Endothelial cell of umbilical vein (primary cell): ENCODE measurements around the gene PLEKHG3. TPM values are rescaled to one million over a fixed set of nuclear protein-coding genes. Genes with fewer than 3 reads are reported as not detected.

Source experiments
- BruUV-seq: library from RNA; stranded (reverse); fragments of 400-500 nt; replicated peaks from 2 replicates; lab custom pipeline; 2021; lab: Mats Ljungman, UMichigan
- CTCF ChIA-PET: fragments of 300-600, 350-600 bp; sonication (Branson Sonifier 250); formaldehyde crosslinking; loops from one replicate; lab custom pipeline; 2021; ENCODE audit warnings: antibody characterized with exemption, inconsistent platforms; lab: Charles Lee
- POLR2A ChIA-PET: fragments of 300-600, 350-600 bp; sonication (Branson Sonifier 250); formaldehyde crosslinking; loops from one replicate; lab custom pipeline; 2021; ENCODE audit warnings: antibody characterized with exemption, inconsistent platforms; lab: Charles Lee
- DNase-seq: peaks from one replicate; pipeline ENCODE4 v3.0.0-alpha.2; 2011; ENCODE audit warnings: low read depth, low spot score
- FAIRE-seq: peaks from 2 replicates; lab custom pipeline; 2011; peaks lifted over from hg19 to GRCh38; lab: Jason Lieb, UNC
- H2AFZ ChIP-seq: 2 replicates; pipeline ENCODE4 v1.6.0; 2012; ENCODE audit warnings: low read depth, low read length, control low read depth, inconsistent platforms
- H3K27ac ChIP-seq: 2 replicates; pipeline ENCODE4 v1.5.1; 2011; ENCODE audit warnings: low read depth, mild to moderate bottlenecking, control low read depth, low read length, moderate library complexity; ENCODE audit not compliant: insufficient read depth
- H3K27me3 ChIP-seq, 2 experiments: 2 replicates each; pipeline versions ENCODE4 v1.6.0 to v1.6.1; 2011; ENCODE audit warnings: low read length in 2 of 2, mixed read lengths in 1 of 2; ENCODE audit not compliant: control insufficient read depth in 2 of 2, insufficient read depth in 2 of 2
- H3K36me3 ChIP-seq, 2 experiments: 2 replicates in 1 of 2; 3 replicates in 1 of 2; pipeline ENCODE4 v1.5.1; 2011; ENCODE audit warnings: low read length in 2 of 2, mild to moderate bottlenecking in 1 of 2, moderate library complexity in 1 of 2; ENCODE audit not compliant: control insufficient read depth in 2 of 2, insufficient read depth in 2 of 2; ENCODE audit errors: extremely low read depth in 1 of 2
- H3K4me1 ChIP-seq: 3 replicates; pipeline ENCODE4 v1.5.1; 2011; ENCODE audit warnings: mild to moderate bottlenecking, low read length; ENCODE audit not compliant: control insufficient read depth, insufficient read depth; ENCODE audit errors: extremely low read depth
- H3K4me2 ChIP-seq: 2 replicates; pipeline ENCODE4 v1.6.1; 2011; ENCODE audit warnings: low read length, control low read depth, mixed read lengths; ENCODE audit not compliant: insufficient read depth
- H3K4me3 ChIP-seq, 3 experiments: fragments of 200-600 bp in 1 of 3; sonication (generic), shearing (Covaris generic) in 1 of 3; replicated peaks in 1 of 3; 2 replicates each; pipeline ENCODE4 v1.5.1; 2011 to 2016; ENCODE audit warnings: control low read depth in 3 of 3, low read length in 3 of 3, mild to moderate bottlenecking in 2 of 3, inconsistent platforms in 1 of 3, low read depth in 1 of 3, moderate library complexity in 1 of 3; ENCODE audit not compliant: insufficient read depth in 1 of 3
- H3K79me2 ChIP-seq: 2 replicates; pipeline ENCODE4 v1.6.0; 2012; ENCODE audit warnings: low read length, inconsistent platforms; ENCODE audit not compliant: control insufficient read depth, insufficient read depth
- H3K9ac ChIP-seq: replicated peaks from 2 replicates; pipeline ENCODE3; 2011; ENCODE audit warnings: low read length, control low read depth; ENCODE audit not compliant: insufficient read depth; ENCODE audit errors: extremely low read depth
- H3K9me1 ChIP-seq: replicated peaks from 3 replicates; pipeline ENCODE4 v1.6.0; 2011; ENCODE audit warnings: mild to moderate bottlenecking, low read length; ENCODE audit not compliant: control insufficient read depth, insufficient read depth; ENCODE audit errors: extremely low read depth
- H3K9me3 ChIP-seq: replicated peaks from 2 replicates; pipeline ENCODE4 v1.5.1; 2012; ENCODE audit warnings: low read length, inconsistent platforms; ENCODE audit not compliant: control insufficient read depth, insufficient read depth
- H4K20me1 ChIP-seq: replicated peaks from 2 replicates; pipeline ENCODE3; 2011; ENCODE audit warnings: mild to moderate bottlenecking, low read length; ENCODE audit not compliant: control insufficient read depth, insufficient read depth; ENCODE audit errors: extremely low read depth
- EZH2 ChIP-seq: IDR thresholded peaks from 2 replicates; pipeline ENCODE4 v1.6.1; 2012; ENCODE audit warnings: borderline replicate concordance, low read depth, mild to moderate bottlenecking, moderate library complexity, low read length, inconsistent platforms; ENCODE audit not compliant: severe bottlenecking
- FOS ChIP-seq: IDR thresholded peaks from 2 replicates; pipeline ENCODE4 v1.6.1; 2011; ENCODE audit warnings: mild to moderate bottlenecking, low read length, moderate library complexity, borderline replicate concordance; ENCODE audit not compliant: insufficient read depth
- GATA2 ChIP-seq: IDR thresholded peaks from 2 replicates; pipeline ENCODE4 v1.7.0; 2011; ENCODE audit warnings: low read depth, mild to moderate bottlenecking, moderate library complexity, mixed read lengths, low read length; ENCODE audit not compliant: insufficient read length, insufficient read depth
- JUN ChIP-seq: IDR thresholded peaks from 2 replicates; pipeline ENCODE4 v1.6.1; 2011; ENCODE audit warnings: borderline replicate concordance, low read depth; ENCODE audit not compliant: insufficient read length, insufficient read depth
- MYC ChIP-seq: IDR thresholded peaks from one replicate; pipeline ENCODE4 v1.6.1; 2011; ENCODE audit warnings: mild to moderate bottlenecking, low read depth, low read length
- POLR2A ChIP-seq: IDR thresholded peaks from 2 replicates; pipeline ENCODE4 v1.6.1; 2012; ENCODE audit warnings: low read depth, mild to moderate bottlenecking, control low read depth, low read length
- POLR2AphosphoS5 ChIP-seq: IDR thresholded peaks from 2 replicates; pipeline ENCODE4 v1.6.1; 2012; ENCODE audit warnings: low read depth, mild to moderate bottlenecking, control low read depth, low read length, moderate library complexity; ENCODE audit not compliant: insufficient read depth
- dilution Hi-C: fragments of 300-500 bp; cut with MboI; formaldehyde crosslinking; loops from one replicate; pipeline ENCODE4 v1.15.0; 2019; ENCODE audit warnings: low sequenced_read_pairs; ENCODE audit not compliant: extremely low pct_ligation_motif_present
- intact Hi-C: fragments of 100-400 bp; cut with micrococcal nuclease; formaldehyde crosslinking; loops from one replicate; pipeline ENCODE4 v1.10.0; 2022
- polyA plus RNA-seq, 4 experiments: library from polyadenylated mRNA; depleted of rRNA in 3 of 4; stranded (reverse) in 3 of 4; unstranded in 1 of 4; fragments of >200 nt; gene quantifications; 2 replicates each; pipeline versions ENCODE4 v1.2.1 to v1.2.3, GENCODE V29; 2011 to 2012; ENCODE audit warnings: missing spikeins in 1 of 4
- total RNA-seq: library from RNA; stranded (reverse); gene quantifications from 2 replicates; pipeline ENCODE4 v1.2.3, GENCODE V29; 2021
- TF ChIP-seq, protein P1 (sequence below): IDR thresholded peaks from 2 replicates; pipeline ENCODE4 v1.6.1; 2011; ENCODE audit not compliant: insufficient read depth, insufficient read length
- TF ChIP-seq, protein P2 (sequence below), 2 donors: IDR thresholded peaks; 1 replicate in 1 of 2; 2 replicates in 1 of 2; pipeline ENCODE4 v1.5.1; 2011; ENCODE audit warnings: low read length in 2 of 2, mild to moderate bottlenecking in 2 of 2, moderate library complexity in 2 of 2, control low read depth in 1 of 2, inconsistent platforms in 1 of 2, low read depth in 1 of 2; ENCODE audit not compliant: insufficient read depth in 1 of 2; ENCODE audit errors: extremely low read depth in 1 of 2

Gene PLEKHG3
- total and polyA plus RNA-seq, 2 donors (not counting 3 experiments of a cell fraction or from before 2014, with no cell fraction given) = 6.6 to 8.0 TPM

DNA sequence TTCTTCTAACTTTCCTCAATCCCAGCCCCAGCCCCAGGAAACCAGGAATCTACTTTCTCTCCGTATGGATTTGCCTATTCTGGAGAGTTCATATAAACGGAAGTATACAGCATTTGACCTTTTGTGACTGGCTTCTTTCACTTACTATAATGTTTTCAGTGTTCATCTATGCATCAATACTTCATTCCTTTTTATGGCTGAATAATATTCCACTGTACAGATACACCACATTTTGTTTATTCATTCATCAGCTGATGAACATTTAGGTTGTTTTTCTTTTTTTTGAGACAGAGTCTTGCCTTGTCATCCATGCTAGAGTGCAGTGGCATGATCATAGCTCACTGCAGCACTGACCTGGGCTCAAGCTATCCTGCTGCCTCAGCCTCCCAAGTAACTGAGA is 3.9 kb upstream of the PLEKHG3 start:
- no TSS peak for BruUV-seq
- CTCF ChIA-PET = interaction anchor here (0.8 kb wide), 1 partner anchor 12 kb away, joined by 3 read pairs; no protein-coding TSS in a partner anchor
- dilution Hi-C loops = no loop called here

More for the DNA sequence above, 3.9 kb upstream of the PLEKHG3 start:
- Histone ChIP-seq H3K27me3 (peaks cover 43 to 60% of the 10 kb centered on the region in 2 experiments), H3K4me3 (no peak overlapping the region), H3K79me2 (peaks cover 2% of the 10 kb centered on the region), H3K9ac (no peak overlapping the region), H3K4me2 (no peak overlapping the region), H3K9me3 (no peaks in the 10 kb centered on the region), H3K27ac (no peak overlapping the region), H3K9me1 (no peaks in the 10 kb centered on the region), H2AFZ (no peak overlapping the region), H4K20me1 (no peaks in the 10 kb centered on the region), H3K4me1 (peaks cover 13% of the 10 kb centered on the region), H3K36me3 (no peaks in the 10 kb centered on the region)
- FAIRE-seq (no peak), DNase-seq (no peak)
- POLR2A ChIA-PET = no interaction called here
- TF ChIP-seq JUN = no peak
- TF ChIP-seq MYC = no peak
- TF ChIP-seq, protein P1, sequence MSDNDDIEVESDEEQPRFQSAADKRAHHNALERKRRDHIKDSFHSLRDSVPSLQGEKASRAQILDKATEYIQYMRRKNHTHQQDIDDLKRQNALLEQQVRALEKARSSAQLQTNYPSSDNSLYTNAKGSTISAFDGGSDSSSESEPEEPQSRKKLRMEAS = no peak
- TF ChIP-seq, protein P2, sequence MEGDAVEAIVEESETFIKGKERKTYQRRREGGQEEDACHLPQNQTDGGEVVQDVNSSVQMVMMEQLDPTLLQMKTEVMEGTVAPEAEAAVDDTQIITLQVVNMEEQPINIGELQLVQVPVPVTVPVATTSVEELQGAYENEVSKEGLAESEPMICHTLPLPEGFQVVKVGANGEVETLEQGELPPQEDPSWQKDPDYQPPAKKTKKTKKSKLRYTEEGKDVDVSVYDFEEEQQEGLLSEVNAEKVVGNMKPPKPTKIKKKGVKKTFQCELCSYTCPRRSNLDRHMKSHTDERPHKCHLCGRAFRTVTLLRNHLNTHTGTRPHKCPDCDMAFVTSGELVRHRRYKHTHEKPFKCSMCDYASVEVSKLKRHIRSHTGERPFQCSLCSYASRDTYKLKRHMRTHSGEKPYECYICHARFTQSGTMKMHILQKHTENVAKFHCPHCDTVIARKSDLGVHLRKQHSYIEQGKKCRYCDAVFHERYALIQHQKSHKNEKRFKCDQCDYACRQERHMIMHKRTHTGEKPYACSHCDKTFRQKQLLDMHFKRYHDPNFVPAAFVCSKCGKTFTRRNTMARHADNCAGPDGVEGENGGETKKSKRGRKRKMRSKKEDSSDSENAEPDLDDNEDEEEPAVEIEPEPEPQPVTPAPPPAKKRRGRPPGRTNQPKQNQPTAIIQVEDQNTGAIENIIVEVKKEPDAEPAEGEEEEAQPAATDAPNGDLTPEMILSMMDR (IDR thresholded peaks at IDR 0.05; ENCODE audit: extremely low read depth in 1 of 2, insufficient read depth in 1 of 2, low read depth in 1 of 2, low read length in 2 of 2) = no peak
- TF ChIP-seq POLR2A = no peak
- no peak for TF ChIP-seq POLR2AphosphoS5
- no peak for TF ChIP-seq GATA2
- no peak for TF ChIP-seq FOS
- TF ChIP-seq EZH2 = no peak
- intact Hi-C loops = no loop called here
